C4-2B (cell line): Measurements from ENCODE around the gene AGT.

Experiments
- H3K27ac ChIP-seq: fragments of 450-650 bp; 2 replicates; pipeline ENCODE4 v1.5.1; 2017
- ZFX ChIP-seq: fragments of 450-650 bp; IDR thresholded peaks from 2 replicates; pipeline ENCODE4 v1.6.1; 2017
- TF ChIP-seq, protein P1 (sequence below): fragments of 450-650 bp; conservative IDR thresholded peaks from 2 replicates; pipeline ENCODE4 v1.5.1; 2017; ENCODE audit warnings: mild to moderate bottlenecking

AGT gene

GRCh38 chr1:230705289-230706019, 8.5 kb downstream of the AGT start:
- TF ChIP-seq, protein P1, sequence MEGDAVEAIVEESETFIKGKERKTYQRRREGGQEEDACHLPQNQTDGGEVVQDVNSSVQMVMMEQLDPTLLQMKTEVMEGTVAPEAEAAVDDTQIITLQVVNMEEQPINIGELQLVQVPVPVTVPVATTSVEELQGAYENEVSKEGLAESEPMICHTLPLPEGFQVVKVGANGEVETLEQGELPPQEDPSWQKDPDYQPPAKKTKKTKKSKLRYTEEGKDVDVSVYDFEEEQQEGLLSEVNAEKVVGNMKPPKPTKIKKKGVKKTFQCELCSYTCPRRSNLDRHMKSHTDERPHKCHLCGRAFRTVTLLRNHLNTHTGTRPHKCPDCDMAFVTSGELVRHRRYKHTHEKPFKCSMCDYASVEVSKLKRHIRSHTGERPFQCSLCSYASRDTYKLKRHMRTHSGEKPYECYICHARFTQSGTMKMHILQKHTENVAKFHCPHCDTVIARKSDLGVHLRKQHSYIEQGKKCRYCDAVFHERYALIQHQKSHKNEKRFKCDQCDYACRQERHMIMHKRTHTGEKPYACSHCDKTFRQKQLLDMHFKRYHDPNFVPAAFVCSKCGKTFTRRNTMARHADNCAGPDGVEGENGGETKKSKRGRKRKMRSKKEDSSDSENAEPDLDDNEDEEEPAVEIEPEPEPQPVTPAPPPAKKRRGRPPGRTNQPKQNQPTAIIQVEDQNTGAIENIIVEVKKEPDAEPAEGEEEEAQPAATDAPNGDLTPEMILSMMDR, result no peak
- TF ChIP-seq ZFX, result no peak
- H3K27ac ChIP-seq, result no peak overlapping the region

DNA sequence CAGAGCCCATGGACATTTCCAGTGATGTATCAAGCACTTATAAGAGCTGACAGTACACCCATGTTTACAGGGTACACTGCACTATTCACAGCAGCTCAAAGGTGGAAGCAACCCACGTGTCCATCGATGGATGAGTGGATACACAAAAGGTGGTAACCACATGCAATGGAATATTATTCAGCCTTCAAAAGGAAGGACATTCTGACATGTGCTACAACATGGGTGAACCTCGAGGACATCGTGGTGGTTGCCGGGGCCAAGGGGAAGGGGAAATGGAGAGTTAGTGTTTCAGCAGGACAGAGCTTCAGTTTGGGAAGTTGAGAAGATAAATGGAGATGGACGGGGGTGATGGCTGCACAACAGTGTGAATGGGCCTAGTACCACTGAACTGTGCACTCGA, 9.1 kb downstream of the AGT start:
- TF ChIP-seq, protein P1, result no peak
- TF ChIP-seq ZFX, result no peak
- no peak overlapping the region for H3K27ac ChIP-seq

DNA sequence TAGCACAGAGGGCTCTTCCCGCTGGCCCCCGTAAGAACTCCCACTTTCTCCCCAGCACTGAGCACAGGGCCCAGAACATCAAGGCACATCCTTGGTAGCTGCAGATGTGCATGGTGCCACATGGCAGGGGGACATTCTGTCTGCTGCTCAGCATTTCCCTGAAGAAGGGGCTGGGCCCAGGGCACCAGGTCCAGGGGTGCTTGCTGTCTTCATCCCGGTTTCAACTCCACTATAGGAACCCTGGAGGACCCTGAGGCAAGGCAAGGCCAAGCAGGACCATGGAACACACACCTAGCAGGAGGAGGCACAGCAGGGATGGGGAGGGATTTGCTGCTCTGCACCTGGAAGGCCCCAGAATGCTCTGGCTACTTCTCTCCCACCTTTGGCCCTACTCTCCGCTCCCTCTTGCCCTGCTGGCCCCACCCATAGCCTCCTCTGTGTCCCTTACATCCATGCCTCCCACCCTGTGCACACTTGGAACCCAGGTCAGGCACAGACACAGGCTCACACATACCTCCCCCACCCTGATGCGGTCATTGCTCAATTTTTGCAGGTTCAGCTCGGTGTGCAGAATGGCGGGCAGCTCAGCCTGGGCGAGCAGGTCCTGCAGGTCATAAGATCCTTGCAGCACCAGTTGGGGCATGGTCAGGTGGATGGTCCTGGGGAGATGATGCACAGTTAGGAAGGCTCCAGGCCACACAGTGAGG, 10.1 kb downstream of the AGT start:
- TF ChIP-seq, protein P1, result no peak
- TF ChIP-seq ZFX, result no peak
- H3K27ac ChIP-seq, result no peak overlapping the region

DNA sequence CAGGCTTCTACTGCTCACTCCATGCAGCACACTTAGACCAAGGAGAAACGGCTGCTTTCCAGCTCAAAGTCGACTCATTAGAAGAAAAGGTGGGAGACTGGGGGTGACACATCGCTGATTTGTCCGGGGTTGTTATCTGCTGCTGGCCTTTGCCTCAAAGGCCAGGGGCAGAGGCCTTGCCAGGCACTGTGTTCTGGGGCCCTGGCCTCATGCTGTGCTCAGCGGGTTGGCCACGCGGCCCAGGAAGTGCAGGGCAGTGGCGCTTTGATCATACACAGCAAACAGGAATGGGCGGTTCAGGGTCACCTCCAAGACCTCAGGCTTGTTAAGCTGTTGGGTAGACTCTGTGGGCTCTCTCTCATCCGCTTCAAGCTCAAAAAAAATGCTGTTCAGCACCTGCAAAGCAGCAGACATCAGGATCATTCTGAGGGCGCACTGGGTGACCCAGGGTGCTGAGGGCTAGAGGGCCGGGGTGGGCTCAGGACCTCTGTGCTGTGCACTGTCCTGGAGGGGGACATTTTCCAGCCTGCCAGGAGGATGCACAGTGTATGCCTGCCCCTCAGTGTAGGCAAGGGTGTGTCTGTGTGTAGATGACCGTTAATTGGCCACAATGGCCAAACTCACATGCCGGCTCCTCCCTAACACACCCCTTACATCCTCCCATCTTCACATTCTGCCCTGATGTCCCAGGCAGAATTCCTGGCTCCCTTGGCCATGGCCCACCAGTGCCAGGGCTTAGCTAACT, 10.8 kb downstream of the AGT start:
- TF ChIP-seq, protein P1, result no peak
- no peak for TF ChIP-seq ZFX
- H3K27ac ChIP-seq, result no peak overlapping the region

- H3K27ac ChIP-seq, result no peak overlapping the region
- TF ChIP-seq, protein P1, result no peak
- TF ChIP-seq ZFX, result no peak
Measured at GRCh38 chr1:230701895-230702768, 11.8 kb downstream of the AGT start.

- H3K27ac ChIP-seq, result no peak overlapping the region
- TF ChIP-seq, protein P1, result no peak
- no peak for TF ChIP-seq ZFX
Measured at GRCh38 chr1:230701434-230701833, 12.5 kb downstream of the AGT start.
